ENCODE data around the gene ERP29.

The ERP29 gene

DNA sequence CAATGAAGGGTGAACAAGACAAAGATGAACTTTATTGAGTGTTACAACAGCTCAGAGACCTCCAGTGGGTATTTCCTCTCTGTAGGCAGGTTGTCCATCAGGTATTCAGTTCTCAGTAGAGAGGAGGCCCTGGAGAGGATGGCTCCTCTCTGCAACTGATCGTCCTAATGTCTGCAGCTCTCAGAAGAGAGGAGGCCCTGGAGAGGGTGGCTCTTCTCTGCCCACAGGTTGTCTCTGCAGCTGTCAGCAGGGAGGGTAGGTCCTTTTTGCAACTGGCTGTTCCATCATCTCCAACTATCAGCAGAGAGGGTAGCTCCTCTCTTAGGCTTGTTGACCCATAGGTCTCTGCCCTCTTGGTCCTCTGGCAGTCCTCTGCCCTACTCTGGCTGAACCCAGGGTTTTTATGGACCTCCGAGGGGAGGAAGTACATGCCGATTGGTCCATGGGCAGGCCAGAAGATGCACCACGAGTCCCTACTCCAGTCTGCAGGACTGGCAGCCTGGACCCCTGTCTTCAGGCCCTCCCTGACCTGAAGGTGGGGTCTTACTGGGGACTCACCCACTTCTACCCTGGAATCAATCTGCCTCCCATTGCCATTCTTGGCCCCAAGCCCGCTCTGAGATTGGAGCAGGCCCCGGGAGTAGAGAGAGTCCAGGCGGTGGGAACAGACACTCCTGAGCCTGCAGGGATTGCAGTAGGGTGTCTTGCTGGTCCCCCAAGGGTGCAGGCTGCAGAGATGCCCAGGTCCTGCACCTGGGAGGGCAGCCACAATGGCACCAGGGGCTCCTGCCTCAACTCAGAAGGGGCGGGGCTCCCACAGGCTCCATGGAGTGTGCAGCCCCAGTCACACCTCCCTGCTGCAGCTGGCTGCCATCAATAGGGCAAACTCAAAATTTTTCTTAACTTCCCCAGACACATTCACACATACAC, 2.5 kb upstream of the ERP29 start:
- Histone ChIP-seq H2AFZ (ENCODE audit: low read depth) (no peak overlapping the region), H3K36me3 (ENCODE audit: insufficient read depth) (no peaks in the 10 kb centered on the region; the same call in 1 of the 2 replicates), H3K4me3 (IDR thresholded peaks at IDR 0.05; ENCODE audit: insufficient read depth, low read depth, low read length) (no peak overlapping the region), H3K4me2 (no peak overlapping the region), H3K79me2 (ENCODE audit: insufficient read depth, low read depth) (peaks cover 19% of the 10 kb centered on the region), H3K27ac (no peak overlapping the region), H4K20me1 (ENCODE audit: insufficient read depth) (no peaks in the 10 kb centered on the region), H3K9ac (no peak overlapping the region), H3K4me1 (ENCODE audit: low read depth, poor library complexity, severe bottlenecking) (peaks cover 81% of the 10 kb centered on the region), H3K27me3 (ENCODE audit: insufficient read depth, low read depth) (no peaks in the 10 kb centered on the region)
- TF ChIP-seq, protein P1, sequence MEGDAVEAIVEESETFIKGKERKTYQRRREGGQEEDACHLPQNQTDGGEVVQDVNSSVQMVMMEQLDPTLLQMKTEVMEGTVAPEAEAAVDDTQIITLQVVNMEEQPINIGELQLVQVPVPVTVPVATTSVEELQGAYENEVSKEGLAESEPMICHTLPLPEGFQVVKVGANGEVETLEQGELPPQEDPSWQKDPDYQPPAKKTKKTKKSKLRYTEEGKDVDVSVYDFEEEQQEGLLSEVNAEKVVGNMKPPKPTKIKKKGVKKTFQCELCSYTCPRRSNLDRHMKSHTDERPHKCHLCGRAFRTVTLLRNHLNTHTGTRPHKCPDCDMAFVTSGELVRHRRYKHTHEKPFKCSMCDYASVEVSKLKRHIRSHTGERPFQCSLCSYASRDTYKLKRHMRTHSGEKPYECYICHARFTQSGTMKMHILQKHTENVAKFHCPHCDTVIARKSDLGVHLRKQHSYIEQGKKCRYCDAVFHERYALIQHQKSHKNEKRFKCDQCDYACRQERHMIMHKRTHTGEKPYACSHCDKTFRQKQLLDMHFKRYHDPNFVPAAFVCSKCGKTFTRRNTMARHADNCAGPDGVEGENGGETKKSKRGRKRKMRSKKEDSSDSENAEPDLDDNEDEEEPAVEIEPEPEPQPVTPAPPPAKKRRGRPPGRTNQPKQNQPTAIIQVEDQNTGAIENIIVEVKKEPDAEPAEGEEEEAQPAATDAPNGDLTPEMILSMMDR (conservative IDR thresholded peaks at IDR 0.05; ENCODE audit: low read depth, low read length): no peak

DNA sequence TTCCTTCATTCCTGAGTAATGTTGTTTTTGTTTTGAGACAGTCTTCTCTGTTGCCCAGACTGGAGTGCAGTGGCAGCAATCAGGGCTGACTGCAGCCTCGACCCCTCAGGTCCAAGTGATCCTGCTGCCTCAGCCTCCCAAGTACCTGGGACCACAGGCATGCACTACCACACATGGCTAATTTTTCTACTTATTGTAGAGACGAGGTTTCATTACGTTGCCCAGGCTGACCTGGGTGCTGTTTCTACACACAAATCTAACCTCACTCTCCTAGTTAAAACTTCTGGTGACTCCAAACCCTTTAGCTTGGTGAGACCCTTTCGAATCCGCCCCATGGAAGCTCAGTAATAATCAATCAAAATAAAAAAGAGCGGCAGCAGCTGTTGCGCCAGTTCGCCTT, 1.5 kb upstream of the ERP29 start:
- H3K36me3 ChIP-seq (ENCODE audit: insufficient read depth): no peaks in the 10 kb centered on the region; the same call in 1 of the 2 replicates
- H2AFZ ChIP-seq (ENCODE audit: low read depth): no peak overlapping the region
- no peaks in the 10 kb centered on the region for H3K27me3 ChIP-seq (ENCODE audit: insufficient read depth, low read depth)
- peaks cover 80% of the 10 kb centered on the region for H3K4me1 ChIP-seq (ENCODE audit: low read depth, poor library complexity, severe bottlenecking)
- no peaks in the 10 kb centered on the region for H4K20me1 ChIP-seq (ENCODE audit: insufficient read depth)
- no peak overlapping the region for H3K27ac ChIP-seq
- TF ChIP-seq, protein P1 (conservative IDR thresholded peaks at IDR 0.05; ENCODE audit: low read depth, low read length): no peak
- peaks cover 29% of the 10 kb centered on the region for H3K79me2 ChIP-seq (ENCODE audit: insufficient read depth, low read depth)
- peak overlapping the region; percentile 71; the same call in 1 of the 2 replicates for H3K4me2 ChIP-seq
- no peak overlapping the region for H3K4me3 ChIP-seq (IDR thresholded peaks at IDR 0.05; ENCODE audit: insufficient read depth, low read depth, low read length)
- no peak overlapping the region for H3K9ac ChIP-seq

DNA sequence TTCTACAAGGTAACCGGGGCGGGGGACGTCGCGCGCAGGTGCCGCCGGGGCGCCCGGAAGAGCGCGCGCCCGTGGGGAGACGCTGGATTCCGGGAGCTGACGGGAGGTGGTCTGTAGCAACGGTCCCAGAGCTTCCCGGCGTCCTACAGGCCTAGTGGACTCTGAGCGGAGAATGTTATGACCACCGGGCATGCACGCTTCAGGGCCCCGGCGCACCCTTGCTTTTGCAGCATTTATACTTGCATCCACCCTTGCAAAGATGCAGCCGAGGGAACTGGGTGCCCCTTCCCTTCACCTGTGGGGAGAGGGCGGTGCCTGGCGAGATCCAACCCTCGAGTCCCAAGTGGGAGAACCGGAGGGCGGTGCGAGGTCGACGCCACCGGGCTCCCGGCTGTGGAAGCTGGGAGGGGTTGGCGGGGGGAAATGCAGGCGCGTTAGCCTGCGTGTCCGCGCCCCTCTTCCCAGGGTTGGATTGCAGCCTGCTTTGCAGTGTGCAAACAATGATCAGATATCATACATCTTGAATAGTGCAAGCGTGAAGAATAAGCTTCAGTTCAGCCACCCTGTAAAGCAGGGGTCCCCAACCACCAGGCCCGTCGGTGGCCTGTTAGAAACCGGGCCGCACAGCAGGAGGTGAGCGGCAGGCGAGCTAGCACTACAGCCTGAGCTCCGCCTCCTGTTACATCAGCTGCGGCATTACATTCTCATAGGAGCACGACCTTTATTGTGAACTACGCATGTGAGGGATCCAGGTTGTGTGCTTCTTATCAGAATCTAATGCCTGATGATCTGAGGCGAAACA, 576 bp downstream of the ERP29 start:
- Histone ChIP-seq H2AFZ (ENCODE audit: low read depth) (peak overlapping the region; percentile 59), H3K4me3 (IDR thresholded peaks at IDR 0.05; ENCODE audit: insufficient read depth, low read depth, low read length) (no peak overlapping the region), H3K4me2 (peak overlapping the region; percentile 72), H3K79me2 (ENCODE audit: insufficient read depth, low read depth) (peaks cover 50% of the 10 kb centered on the region), H3K27ac (peak overlapping the region; percentile 84), H3K4me1 (ENCODE audit: low read depth, poor library complexity, severe bottlenecking) (peaks cover 66% of the 10 kb centered on the region), H3K27me3 (ENCODE audit: insufficient read depth, low read depth) (no peaks in the 10 kb centered on the region), H3K9ac (peak overlapping the region; percentile 77), H4K20me1 (ENCODE audit: insufficient read depth) (no peaks in the 10 kb centered on the region), H3K36me3 (ENCODE audit: insufficient read depth) (no peaks in the 10 kb centered on the region; the same call in 1 of the 2 replicates)
- TF ChIP-seq, protein P1 (conservative IDR thresholded peaks at IDR 0.05; ENCODE audit: low read depth, low read length): 0 out of 2 replicates have a peak, but pooled peaks have one; percentile 5

DNA sequence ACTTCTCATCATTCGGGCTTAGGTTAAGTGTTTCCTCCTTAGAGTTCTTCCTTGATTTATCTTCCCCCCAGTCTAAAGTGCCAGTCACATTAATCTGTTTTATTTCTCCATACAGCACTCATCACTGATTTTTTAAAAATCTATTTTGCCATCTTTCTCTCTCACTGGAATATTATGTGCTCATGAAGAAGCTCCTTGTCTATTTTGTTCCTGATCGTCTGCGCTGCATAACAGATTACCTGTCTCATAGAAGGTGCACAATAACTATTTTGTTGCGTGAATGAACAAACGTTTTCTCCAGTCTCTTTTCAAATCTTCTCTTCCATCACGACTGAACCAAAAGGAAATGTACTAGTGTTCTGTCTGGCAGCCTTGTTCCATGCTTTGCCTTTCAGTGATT, 2.7 kb downstream of the ERP29 start:
- no peaks in the 10 kb centered on the region; the same call in 1 of the 2 replicates for H3K36me3 ChIP-seq (ENCODE audit: insufficient read depth)
- no peak overlapping the region for H2AFZ ChIP-seq (ENCODE audit: low read depth)
- H3K4me1 ChIP-seq (ENCODE audit: low read depth, poor library complexity, severe bottlenecking): peaks cover 45% of the 10 kb centered on the region
- 0 out of 2 replicates have a peak overlapping the region, but pooled peaks have one; percentile 9 for H3K4me2 ChIP-seq
- no peaks in the 10 kb centered on the region for H3K27me3 ChIP-seq (ENCODE audit: insufficient read depth, low read depth)
- peaks cover 55% of the 10 kb centered on the region for H3K79me2 ChIP-seq (ENCODE audit: insufficient read depth, low read depth)
- no peak overlapping the region for H3K9ac ChIP-seq
- TF ChIP-seq, protein P1 (conservative IDR thresholded peaks at IDR 0.05; ENCODE audit: low read depth, low read length): no peak
- peak overlapping the region; percentile 84; the same call in 1 of the 2 replicates for H3K27ac ChIP-seq
- H4K20me1 ChIP-seq (ENCODE audit: insufficient read depth): no peaks in the 10 kb centered on the region
- H3K4me3 ChIP-seq (IDR thresholded peaks at IDR 0.05; ENCODE audit: insufficient read depth, low read depth, low read length): no peak overlapping the region
